GM19467 (cell line): ENCODE measurements around the gene NRIP3.

ENCODE experiments used
- ATAC-seq: cut with Tn5 transposase; IDR thresholded peaks from one replicate; pipeline ENCODE4 v1.9.1; 2021; ENCODE audit warnings: mild to moderate bottlenecking, moderate library complexity; ENCODE audit not compliant: unreplicated experiment

Gene NRIP3

GRCh38 chr11:8933931-8934330 lies 69.9 kb downstream of the NRIP3 start:
- no peak for ATAC-seq

- ATAC-seq = no peak
Measured at GRCh38 chr11:8932564-8933180, 71.1 kb downstream of the NRIP3 start, which contains the start of gene C11orf16. Gene C11orf16 (minus strand): TSS chr11:8932947. CDS start chr11:8932308, 639 bp downstream.
